Measurements from ENCODE around the gene HIVEP3. TPM values are rescaled to one million over a fixed set of nuclear protein-coding genes. Genes with fewer than 3 reads are reported as not detected.

The HIVEP3 gene
- total RNA-seq, 1 experiment from 2014 or later, result 0.55 TPM

- TF ChIP-seq JAZF1 (CRISPR knock-in tag; IDR thresholded peaks at IDR 0.05), result no peak
- TF ChIP-seq GABPB1 (CRISPR knock-in tag; IDR thresholded peaks at IDR 0.05), result no peak
- no peak for TF ChIP-seq E2F1 (CRISPR knock-in tag; IDR thresholded peaks at IDR 0.05)
- no peak for TF ChIP-seq E2F5 (CRISPR knock-in tag; IDR thresholded peaks at IDR 0.05)
- no peak for TF ChIP-seq ZNF219 (CRISPR knock-in tag; IDR thresholded peaks at IDR 0.05; ENCODE audit: borderline replicate concordance)
- no peak for TF ChIP-seq ZNF671 (CRISPR knock-in tag; IDR thresholded peaks at IDR 0.05)
Observed at GRCh38 chr1:41497056-41497440, 421.7 kb downstream of the HIVEP3 start (continued).

- POLR2A ChIA-PET, result interaction anchor here (0.6 to 1.2 kb wide), 2 partner anchors 9 to 11 kb away, joined by 3 read pairs; no protein-coding TSS in a partner anchor
- Mint-ChIP-seq H3K9me3 (no peaks in the 10 kb centered on the region), H3K27me3 (ENCODE audit: low read depth) (peaks cover 14% of the 10 kb centered on the region), H3K4me1 (peaks cover 24% of the 10 kb centered on the region), H3K36me3 (no peaks in the 10 kb centered on the region), H3K27ac (no peak overlapping the region), H3K4me3 (peak overlapping the region; percentile 41)
- CTCF ChIA-PET, result interaction anchor here (0.5 to 5.2 kb wide), 9 partner anchors 8 to 183 kb away, joined by 3 to 30 read pairs (median 7); partner anchors contain the start of gene EDN2
- ATAC-seq (peak; percentile 65), DNase-seq (ENCODE audit: low spot score) (peak; percentile 85)
- TF ChIP-seq NFE2L1 (CRISPR knock-in tag; IDR thresholded peaks at IDR 0.05) (peak; percentile 88), HMGXB4 (CRISPR knock-in tag; IDR thresholded peaks at IDR 0.05) (peak; percentile 61; the same call in 1 of the 2 replicates), KAT7 (CRISPR knock-in tag; IDR thresholded peaks at IDR 0.05; ENCODE audit: borderline replicate concordance) (0 out of 2 replicates have a peak, but pooled peaks have one; percentile 76), HMGA2 (CRISPR knock-in tag; IDR thresholded peaks at IDR 0.05) (peak; percentile 40; the same call in 1 of the 2 replicates), JUN (CRISPR knock-in tag; IDR thresholded peaks at IDR 0.05) (peak; percentile 94; the same call in 1 of the 2 replicates), TEAD4 (CRISPR knock-in tag; IDR thresholded peaks at IDR 0.05) (peak; percentile 89), TCF7 (CRISPR knock-in tag; IDR thresholded peaks at IDR 0.05; ENCODE audit: low read depth) (no peak), RELA (CRISPR knock-in tag; IDR thresholded peaks at IDR 0.05; ENCODE audit: borderline replicate concordance) (no peak), ATF6 (CRISPR knock-in tag; IDR thresholded peaks at IDR 0.05) (no peak), NR3C1 (CRISPR knock-in tag; conservative IDR thresholded peaks at IDR 0.05; ENCODE audit: low read depth) (no peak), CDX4 (CRISPR knock-in tag; IDR thresholded peaks at IDR 0.05; ENCODE audit: borderline replicate concordance) (no peak), CREB1 (CRISPR knock-in tag; IDR thresholded peaks at IDR 0.05) (0 out of 2 replicates have a peak, but pooled peaks have one; percentile 69), ATF2 (CRISPR knock-in tag; IDR thresholded peaks at IDR 0.05; ENCODE audit: borderline replicate concordance, low read depth) (no peak), IRF1 (CRISPR knock-in tag; IDR thresholded peaks at IDR 0.05) (0 out of 2 replicates have a peak, but pooled peaks have one; percentile 8), FOXP4 (CRISPR knock-in tag; IDR thresholded peaks at IDR 0.05) (0 out of 2 replicates have a peak, but pooled peaks have one; percentile 66), USF2 (CRISPR knock-in tag; IDR thresholded peaks at IDR 0.05) (peak; percentile 54)
Observed at GRCh38 chr1:41496080-41497055, 422.4 kb downstream of the HIVEP3 start.

Measured in WTC11 (cell line).